ENCODE data around the gene DARS2. TPM values are rescaled to one million over a fixed set of nuclear protein-coding genes. Genes with fewer than 3 reads are reported as not detected.
"Not testable (repeated sequence)": the region's sequence is repeated elsewhere in the genome, so short reads cannot be mapped to it uniquely, and the experiment has no call there.

DARS2 gene
- total and polyA plus RNA-seq, 2 of the 4 experiments (the other 2 are of a cell fraction), result 14.8 to 18.8 TPM

GRCh38 chr1:173878251-173878650 is 53.8 kb downstream of the DARS2 start:
- H3K4me1 ChIP-seq (ENCODE audit: control insufficient read depth, insufficient read depth, low read length), result no peaks in the 10 kb centered on the region
- no peak overlapping the region for H4K91ac ChIP-seq (ENCODE audit: insufficient read depth, low read depth, low read length)
- dilution Hi-C loops (cut with HindIII; ENCODE audit: low sequenced_read_pairs, unreplicated experiment), result no loop called here
- H2AK5ac ChIP-seq (ENCODE audit: low read depth, low read length), result no peak overlapping the region
- H3K18ac ChIP-seq (ENCODE audit: low read depth, low read length), result no peak overlapping the region
- CTCF ChIA-PET, result no interaction called here
- H3K56ac ChIP-seq (ENCODE audit: extremely low read depth, insufficient read depth, low read length), result no peak overlapping the region
- H4K20me1 ChIP-seq (ENCODE audit: insufficient read depth, low read length), result no peaks in the 10 kb centered on the region
- no peak overlapping the region for H2BK20ac ChIP-seq (ENCODE audit: low read depth, low read length)
- no peak overlapping the region for H2BK5ac ChIP-seq (ENCODE audit: low read depth, low read length, poor library complexity, severe bottlenecking)
- H2BK120ac ChIP-seq (ENCODE audit: low read depth, low read length), result no peak overlapping the region
- peaks cover 14% of the 10 kb centered on the region for H3K36me3 ChIP-seq (ENCODE audit: control insufficient read depth, insufficient read depth, low read length)
- DNase-seq (no peak), ATAC-seq (ENCODE audit: low read depth) (no peak)
- H2AFZ ChIP-seq (replicated peaks; ENCODE audit: low read length, poor library complexity), result no peak overlapping the region
- POLR2A ChIA-PET (ENCODE audit: unreplicated experiment), result no interaction called here
- no peak overlapping the region for H3K4me2 ChIP-seq (ENCODE audit: low read depth, low read length)
- H3K27ac ChIP-seq (ENCODE audit: insufficient read depth, low read length), result no peak overlapping the region
- H3K14ac ChIP-seq (replicated peaks; ENCODE audit: low read depth, low read length), result no peak overlapping the region
- H3K79me1 ChIP-seq (ENCODE audit: low read depth in 1 of 2, low read length in 2 of 2), result peaks cover 2 to 5% of the 10 kb centered on the region in 2 experiments; a peak in 2 of 4 replicates
- no peak overlapping the region for H2AK9ac ChIP-seq (replicated peaks; ENCODE audit: low read depth, low read length, poor library complexity)
- no peak overlapping the region for H2BK15ac ChIP-seq (ENCODE audit: low read depth, low read length)
- in situ Hi-C loops (cut with MboI; ENCODE audit: low sequenced_read_pairs), result no loop called here
- intact Hi-C loops (cut with micrococcal nuclease), result loop anchor here (5.0 kb wide), 1 partner anchor 59 kb away; no protein-coding TSS in a partner anchor
- no peak overlapping the region for H3K4ac ChIP-seq (ENCODE audit: low read depth, low read length)
- TF ChIP-seq MAZ (IDR thresholded peaks at IDR 0.05; ENCODE audit: borderline replicate concordance, low read depth, low read length) (no peak), ELK1 (IDR thresholded peaks at IDR 0.05; ENCODE audit: borderline replicate concordance, low read depth, low read length) (no peak), CHD1 (IDR thresholded peaks at IDR 0.05; ENCODE audit: low read depth, low read length) (no peak), POLR2A (IDR thresholded peaks at IDR 0.05; ENCODE audit: low read depth, low read length) (no peak), RFX5 (IDR thresholded peaks at IDR 0.05; ENCODE audit: low read depth, low read length) (no peak), RAD21 (IDR thresholded peaks at IDR 0.05; ENCODE audit: low read length) (no peak), RCOR1 (IDR thresholded peaks at IDR 0.05; ENCODE audit: insufficient replicate concordance, low read length) (no peak), CEBPB (IDR thresholded peaks at IDR 0.05; ENCODE audit: low read depth, low read length) (no peak), MAFK (IDR thresholded peaks at IDR 0.05; ENCODE audit: low read depth, low read length) (no peak), NFE2L2 (IDR thresholded peaks at IDR 0.05; ENCODE audit: low read depth, low read length) (no peak)
- no TSS peak for BruUV-seq (replicated peaks)
- no peaks in the 10 kb centered on the region for H3K9me3 ChIP-seq (ENCODE audit: control insufficient read depth, insufficient read depth, low read length)
- H3K27me3 ChIP-seq (ENCODE audit: control insufficient read depth, insufficient read depth, low read length), result no peaks in the 10 kb centered on the region
- no peak overlapping the region for H3K9ac ChIP-seq (ENCODE audit: low read depth, low read length)
- H3K9me1 ChIP-seq (ENCODE audit: insufficient read depth, low read length), result no peaks in the 10 kb centered on the region
- no peak overlapping the region for H3K23ac ChIP-seq (ENCODE audit: low read depth, low read length)
- no peak overlapping the region for H4K5ac ChIP-seq (ENCODE audit: low read depth, low read length)
- no peak overlapping the region for H4K8ac ChIP-seq (ENCODE audit: low read depth in 2 of 2, low read length in 2 of 2)
- H3K4me3 ChIP-seq (ENCODE audit: insufficient read depth, low read depth, low read length), result no peak overlapping the region

- H2BK5ac ChIP-seq (ENCODE audit: low read depth, low read length, poor library complexity, severe bottlenecking); ATAC-seq (ENCODE audit: low read depth); CTCF ChIA-PET; H2BK120ac ChIP-seq (ENCODE audit: low read depth, low read length); H3K18ac ChIP-seq (ENCODE audit: low read depth, low read length); POLR2A ChIA-PET (ENCODE audit: unreplicated experiment); H4K5ac ChIP-seq (ENCODE audit: low read depth, low read length); DNase-seq; H3K4ac ChIP-seq (ENCODE audit: low read depth, low read length); H3K56ac ChIP-seq (ENCODE audit: extremely low read depth, insufficient read depth, low read length); H2BK15ac ChIP-seq (ENCODE audit: low read depth, low read length); in situ Hi-C loops (cut with MboI; ENCODE audit: low sequenced_read_pairs); H2AFZ ChIP-seq (replicated peaks; ENCODE audit: low read length, poor library complexity); H4K8ac ChIP-seq (ENCODE audit: low read depth in 2 of 2, low read length in 2 of 2); H3K23ac ChIP-seq (ENCODE audit: low read depth, low read length); H4K91ac ChIP-seq (ENCODE audit: insufficient read depth, low read depth, low read length); H3K4me3 ChIP-seq (ENCODE audit: insufficient read depth, low read depth, low read length); H3K14ac ChIP-seq (replicated peaks; ENCODE audit: low read depth, low read length); H3K79me1 ChIP-seq (ENCODE audit: low read depth in 1 of 2, low read length in 2 of 2); H3K4me1 ChIP-seq (ENCODE audit: control insufficient read depth, insufficient read depth, low read length); BruUV-seq (replicated peaks); H2AK5ac ChIP-seq (ENCODE audit: low read depth, low read length); H3K27ac ChIP-seq (ENCODE audit: insufficient read depth, low read length); dilution Hi-C loops (cut with HindIII; ENCODE audit: low sequenced_read_pairs, unreplicated experiment); H2AK9ac ChIP-seq (replicated peaks; ENCODE audit: low read depth, low read length, poor library complexity); intact Hi-C loops (cut with micrococcal nuclease); H3K27me3 ChIP-seq (ENCODE audit: control insufficient read depth, insufficient read depth, low read length); H3K9me3 ChIP-seq (ENCODE audit: control insufficient read depth, insufficient read depth, low read length); H2BK20ac ChIP-seq (ENCODE audit: low read depth, low read length); H3K9me1 ChIP-seq (ENCODE audit: insufficient read depth, low read length); H3K9ac ChIP-seq (ENCODE audit: low read depth, low read length); H4K20me1 ChIP-seq (ENCODE audit: insufficient read depth, low read length); H3K4me2 ChIP-seq (ENCODE audit: low read depth, low read length): not testable (repeated sequence)
- no CpG with 5 or more reads among the region's 4 CpGs for WGBS, 2 experiments (ENCODE audit: extremely low coverage in 2 of 2, insufficient read length in 1 of 2)
- H3K36me3 ChIP-seq (ENCODE audit: control insufficient read depth, insufficient read depth, low read length), result peaks cover 14% of the 10 kb centered on the region
These were observed 56.6 kb downstream of the DARS2 start for GRCh38 chr1:173881117-173881516.
